ENCODE measurements around the gene AGR2.

GRCh38 chr7:16778476-16778875 lies 26.3 kb downstream of the AGR2 start:
- TF ChIP-seq ELF4 (IDR thresholded peaks at IDR 0.05) (no peak), TARDBP (IDR thresholded peaks at IDR 0.05) (no peak), BHLHE40 (IDR thresholded peaks at IDR 0.05; ENCODE audit: borderline replicate concordance) (no peak), FOXK2 (IDR thresholded peaks at IDR 0.05) (no peak)

All from HEK293T (cell line).